Peyer's patch (tissue), 4 donors: Measurements from ENCODE around the gene FRMD4A.

Source experiments
- POLR2A ChIP-seq, 2 donors: fragments of 450-650 bp; IDR thresholded peaks; one replicate each; pipeline ENCODE4 v1.5.1; 2017; ENCODE audit warnings: antibody characterized with exemption in 2 of 2, mild to moderate bottlenecking in 2 of 2, moderate library complexity in 2 of 2
- TF ChIP-seq, protein P1 (sequence below), 6 experiments: fragments of 450-650 bp in 4 of 6; fragments of 200-600 bp in 2 of 6; sonication (generic) in 1 of 6; IDR thresholded peaks; one replicate each; pipeline ENCODE4 v1.5.1; 2017 to 2019; ENCODE audit warnings: antibody characterized with exemption in 6 of 6, mild to moderate bottlenecking in 3 of 6, moderate library complexity in 1 of 6

DNA sequence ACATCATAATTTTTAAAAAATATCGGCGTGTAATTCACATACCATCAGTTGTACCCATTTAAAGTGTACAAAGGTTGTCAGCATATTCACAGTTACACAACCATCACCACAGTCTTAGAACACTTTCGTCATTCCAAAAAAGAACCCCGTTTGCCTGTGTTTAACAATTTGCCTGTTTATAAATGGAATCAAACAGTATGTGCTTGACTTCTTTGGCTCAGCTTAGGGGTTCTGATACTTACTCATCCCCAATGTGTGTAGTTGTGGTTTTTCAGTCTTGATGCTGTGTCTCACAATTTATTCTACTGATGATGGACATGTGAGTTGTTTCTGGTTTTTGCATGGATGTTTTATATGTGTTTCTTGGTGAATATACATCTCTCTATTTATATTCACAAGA, 693.9 kb downstream of the FRMD4A start:
- TF ChIP-seq, protein P1, sequence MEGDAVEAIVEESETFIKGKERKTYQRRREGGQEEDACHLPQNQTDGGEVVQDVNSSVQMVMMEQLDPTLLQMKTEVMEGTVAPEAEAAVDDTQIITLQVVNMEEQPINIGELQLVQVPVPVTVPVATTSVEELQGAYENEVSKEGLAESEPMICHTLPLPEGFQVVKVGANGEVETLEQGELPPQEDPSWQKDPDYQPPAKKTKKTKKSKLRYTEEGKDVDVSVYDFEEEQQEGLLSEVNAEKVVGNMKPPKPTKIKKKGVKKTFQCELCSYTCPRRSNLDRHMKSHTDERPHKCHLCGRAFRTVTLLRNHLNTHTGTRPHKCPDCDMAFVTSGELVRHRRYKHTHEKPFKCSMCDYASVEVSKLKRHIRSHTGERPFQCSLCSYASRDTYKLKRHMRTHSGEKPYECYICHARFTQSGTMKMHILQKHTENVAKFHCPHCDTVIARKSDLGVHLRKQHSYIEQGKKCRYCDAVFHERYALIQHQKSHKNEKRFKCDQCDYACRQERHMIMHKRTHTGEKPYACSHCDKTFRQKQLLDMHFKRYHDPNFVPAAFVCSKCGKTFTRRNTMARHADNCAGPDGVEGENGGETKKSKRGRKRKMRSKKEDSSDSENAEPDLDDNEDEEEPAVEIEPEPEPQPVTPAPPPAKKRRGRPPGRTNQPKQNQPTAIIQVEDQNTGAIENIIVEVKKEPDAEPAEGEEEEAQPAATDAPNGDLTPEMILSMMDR (IDR thresholded peaks at IDR 0.05): no peak
- TF ChIP-seq POLR2A (IDR thresholded peaks at IDR 0.05): no peak
